AG10803 (cell line): ENCODE measurements around the gene RPL18.

Source experiments
- DNase-seq: peaks from one replicate; pipeline ENCODE4 v3.0.0; 2010; ENCODE audit warnings: low read depth
- H3K4me3 ChIP-seq: 2 replicates; pipeline ENCODE4 v1.5.1; 2011; ENCODE audit warnings: mild to moderate bottlenecking, low read length, control low read depth
- CTCF ChIP-seq: conservative IDR thresholded peaks from 2 replicates; pipeline ENCODE4 v1.5.1; 2011; ENCODE audit warnings: mild to moderate bottlenecking, low read length, control low read depth, inconsistent platforms

RPL18 gene

GRCh38 chr19:48644355-48644754 is 25.4 kb upstream of the RPL18 start:
- no peak for DNase-seq
- no peak overlapping the region for H3K4me3 ChIP-seq
- TF ChIP-seq CTCF: no peak

GRCh38 chr19:48642862-48643261 is 23.9 kb upstream of the RPL18 start:
- no peak overlapping the region for H3K4me3 ChIP-seq
- no peak for DNase-seq
- no peak for TF ChIP-seq CTCF

GRCh38 chr19:48641850-48642249 is 22.9 kb upstream of the RPL18 start:
- TF ChIP-seq CTCF: no peak
- no peak overlapping the region for H3K4me3 ChIP-seq
- no peak for DNase-seq

GRCh38 chr19:48639483-48640375 is 20.8 kb upstream of the RPL18 start:
- H3K4me3 ChIP-seq: no peak overlapping the region
- DNase-seq: no peak
- TF ChIP-seq CTCF: no peak

GRCh38 chr19:48638831-48639381 is 19.9 kb upstream of the RPL18 start:
- no peak for DNase-seq
- TF ChIP-seq CTCF: no peak
- H3K4me3 ChIP-seq: no peak overlapping the region

GRCh38 chr19:48637948-48638830 is 19.2 kb upstream of the RPL18 start:
- peak; percentile 10; the same call in 1 of the 2 replicates for TF ChIP-seq CTCF
- H3K4me3 ChIP-seq: peak overlapping the region; percentile 72
- DNase-seq: peak; percentile 98
